ENCODE measurements around the gene KCNK1. TPM values are rescaled to one million over a fixed set of nuclear protein-coding genes. Genes with fewer than 3 reads are reported as not detected.

The KCNK1 gene
- total and polyA plus RNA-seq, 8 donors, result 2.3 to 7.5 (median 3.8) TPM

DNA sequence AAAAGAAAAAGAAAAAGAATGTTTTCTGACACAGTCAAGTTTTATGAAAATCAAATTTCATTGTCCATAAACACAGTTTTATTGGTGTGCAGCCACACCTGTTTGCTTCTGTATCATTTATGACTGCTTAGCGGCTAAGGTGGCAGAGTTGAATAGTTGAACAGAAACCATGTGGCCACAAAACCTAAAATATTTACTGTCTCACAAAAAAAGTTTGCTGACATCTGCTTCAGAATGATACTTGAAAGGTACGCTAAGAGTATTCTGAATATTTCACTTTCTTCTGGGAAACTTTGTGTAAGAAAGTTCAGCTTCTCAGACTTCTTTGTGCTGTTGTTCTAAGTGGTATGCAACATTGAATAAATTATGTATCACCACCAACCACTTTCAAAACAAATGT lies 6.2 kb downstream of the KCNK1 start:
- no peaks in the 10 kb centered on the region for H3K36me3 ChIP-seq
- ATAC-seq (no peak), DNase-seq (no peak), FAIRE-seq (no peak)
- intact Hi-C loops (cut with DNase I), result no loop called here
- no peaks in the 10 kb centered on the region for H3K27me3 ChIP-seq
- TF ChIP-seq, protein P1, sequence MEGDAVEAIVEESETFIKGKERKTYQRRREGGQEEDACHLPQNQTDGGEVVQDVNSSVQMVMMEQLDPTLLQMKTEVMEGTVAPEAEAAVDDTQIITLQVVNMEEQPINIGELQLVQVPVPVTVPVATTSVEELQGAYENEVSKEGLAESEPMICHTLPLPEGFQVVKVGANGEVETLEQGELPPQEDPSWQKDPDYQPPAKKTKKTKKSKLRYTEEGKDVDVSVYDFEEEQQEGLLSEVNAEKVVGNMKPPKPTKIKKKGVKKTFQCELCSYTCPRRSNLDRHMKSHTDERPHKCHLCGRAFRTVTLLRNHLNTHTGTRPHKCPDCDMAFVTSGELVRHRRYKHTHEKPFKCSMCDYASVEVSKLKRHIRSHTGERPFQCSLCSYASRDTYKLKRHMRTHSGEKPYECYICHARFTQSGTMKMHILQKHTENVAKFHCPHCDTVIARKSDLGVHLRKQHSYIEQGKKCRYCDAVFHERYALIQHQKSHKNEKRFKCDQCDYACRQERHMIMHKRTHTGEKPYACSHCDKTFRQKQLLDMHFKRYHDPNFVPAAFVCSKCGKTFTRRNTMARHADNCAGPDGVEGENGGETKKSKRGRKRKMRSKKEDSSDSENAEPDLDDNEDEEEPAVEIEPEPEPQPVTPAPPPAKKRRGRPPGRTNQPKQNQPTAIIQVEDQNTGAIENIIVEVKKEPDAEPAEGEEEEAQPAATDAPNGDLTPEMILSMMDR (IDR thresholded peaks at IDR 0.05), result no peak
- H3K9me3 ChIP-seq, result no peaks in the 10 kb centered on the region
- H3K4me1 ChIP-seq, result peaks cover 0 to 10% (median 0%) of the 10 kb centered on the region in 3 donors
- H3K4me3 ChIP-seq, result no peak overlapping the region
- H3K27ac ChIP-seq, result no peak overlapping the region
- WGBS, 2 donors, result 73 to 96% methylated on average over 2 of the region's 2 CpGs

DNA sequence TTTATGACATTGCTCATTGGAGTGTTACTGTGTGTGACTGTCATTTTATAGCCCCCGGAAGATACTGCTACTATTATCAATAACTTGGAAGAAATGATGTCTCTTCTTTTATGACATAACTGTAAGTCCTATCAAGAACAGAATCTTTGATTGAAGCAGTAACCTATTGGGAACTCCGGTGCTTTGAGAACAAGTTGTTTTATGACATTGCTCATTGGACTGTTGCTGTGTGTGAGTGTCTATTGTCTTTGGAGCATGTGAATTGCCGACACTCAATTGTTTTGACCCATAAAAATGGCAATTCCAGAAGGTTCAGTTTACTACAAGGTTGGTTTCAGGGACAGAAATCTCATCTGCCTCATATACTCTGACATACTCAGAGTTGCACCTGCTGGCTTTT lies 8.0 kb downstream of the KCNK1 start:
- WGBS, 2 donors, result 95 to 96% methylated on average over 3 of the region's 3 CpGs
- no peak for ATAC-seq
- no peak for DNase-seq

DNA sequence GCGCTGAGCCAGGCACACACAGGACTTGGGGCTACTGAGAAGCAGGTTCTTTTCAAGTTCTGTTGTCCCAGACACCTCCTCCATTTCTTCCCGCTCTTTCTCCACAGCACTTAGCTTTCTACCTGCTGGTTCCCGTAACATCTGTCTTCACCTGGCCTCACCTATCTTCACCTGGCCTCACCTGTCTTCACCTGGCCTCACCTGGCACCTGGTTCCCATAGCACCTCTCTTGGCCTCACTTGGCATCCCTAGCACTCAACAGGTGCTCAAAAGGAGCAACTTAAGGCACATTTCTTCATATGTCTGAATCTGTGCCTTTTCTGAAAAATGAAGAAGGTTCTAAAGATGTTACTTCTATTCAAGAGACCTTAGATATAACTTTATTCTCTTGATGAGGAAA lies 10.4 kb downstream of the KCNK1 start:
- no peak overlapping the region for H3K4me3 ChIP-seq
- no peaks in the 10 kb centered on the region for H3K27me3 ChIP-seq
- intact Hi-C loops (cut with DNase I), result no loop called here
- FAIRE-seq (no peak), ATAC-seq (no peak), DNase-seq (no peak)
- TF ChIP-seq, protein P1 (IDR thresholded peaks at IDR 0.05), result no peak
- H3K4me1 ChIP-seq, result no peaks in the 10 kb centered on the region
- H3K27ac ChIP-seq, result no peak overlapping the region
- no peaks in the 10 kb centered on the region for H3K9me3 ChIP-seq
- no peaks in the 10 kb centered on the region for H3K36me3 ChIP-seq
- 98 to 100% methylated on average over 3 of the region's 3 CpGs for WGBS, 2 donors

More for the DNA sequence above, 8.0 kb downstream of the KCNK1 start:
- TF ChIP-seq, protein P1 (IDR thresholded peaks at IDR 0.05), result no peak
- no peak overlapping the region for H3K4me3 ChIP-seq
- no peaks in the 10 kb centered on the region for H3K4me1 ChIP-seq
- no peaks in the 10 kb centered on the region for H3K9me3 ChIP-seq
- intact Hi-C loops (cut with DNase I), result no loop called here
- peak; percentile 43 for FAIRE-seq
- no peaks in the 10 kb centered on the region for H3K27me3 ChIP-seq
- H3K27ac ChIP-seq, result no peak overlapping the region
- H3K36me3 ChIP-seq, result no peaks in the 10 kb centered on the region

DNA sequence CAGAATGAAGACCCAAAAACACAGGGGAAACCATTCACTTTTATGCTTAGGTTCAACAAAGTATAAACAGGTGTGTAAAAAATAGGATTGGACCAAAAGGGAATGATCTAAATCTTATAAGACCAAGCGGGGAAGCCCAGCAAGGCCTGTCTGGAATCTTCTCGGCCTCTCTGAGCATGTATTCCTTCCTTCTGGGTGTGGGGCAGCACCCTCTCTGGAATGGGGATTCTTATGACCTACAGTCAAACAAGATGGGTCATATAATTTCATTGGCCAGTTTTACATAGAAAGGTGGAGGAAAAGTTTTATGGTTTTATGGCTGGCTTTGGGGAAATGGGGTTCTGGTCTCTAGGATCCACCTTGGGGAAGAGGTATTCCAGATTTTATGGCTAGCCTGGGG lies 11.2 kb downstream of the KCNK1 start:
- Histone ChIP-seq H3K4me1 (no peaks in the 10 kb centered on the region), H3K36me3 (no peaks in the 10 kb centered on the region), H3K27me3 (no peaks in the 10 kb centered on the region), H3K4me3 (no peak overlapping the region), H3K9me3 (no peaks in the 10 kb centered on the region), H3K27ac (no peak overlapping the region)
- DNase-seq (no peak), FAIRE-seq (no peak), ATAC-seq (no peak)
- intact Hi-C loops (cut with DNase I), result no loop called here
- WGBS, 2 donors, result 92 to 100% methylated on average over 2 of the region's 2 CpGs
- TF ChIP-seq, protein P1 (IDR thresholded peaks at IDR 0.05), result no peak

DNA sequence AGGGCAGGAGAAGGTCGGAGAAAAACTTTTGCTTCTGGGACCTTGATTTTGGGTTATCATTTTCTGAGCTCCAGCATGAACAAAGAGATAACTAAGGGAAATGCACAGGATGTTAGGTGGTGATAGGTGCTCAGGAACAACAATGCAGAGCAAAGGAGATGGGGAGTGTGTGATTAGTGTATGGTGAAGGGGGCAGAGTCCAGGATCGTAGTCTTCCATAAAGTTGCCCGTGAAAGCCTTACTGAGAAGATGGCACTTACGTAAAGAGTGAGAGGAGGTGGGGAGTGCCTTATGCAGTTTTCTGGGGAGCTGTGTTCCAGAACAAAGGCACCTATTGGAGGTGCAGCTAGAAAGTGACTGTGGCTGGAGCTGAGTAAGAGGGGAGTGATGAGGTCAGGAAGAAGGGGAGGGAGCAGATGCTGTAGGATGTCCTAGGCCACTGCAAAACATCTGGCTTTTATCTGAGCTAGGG lies 11.6 kb downstream of the KCNK1 start:
- Histone ChIP-seq H3K4me3 (no peak overlapping the region), H3K27ac (no peak overlapping the region), H3K9me3 (no peaks in the 10 kb centered on the region), H3K4me1 (no peaks in the 10 kb centered on the region), H3K27me3 (no peaks in the 10 kb centered on the region), H3K36me3 (no peaks in the 10 kb centered on the region)
- intact Hi-C loops (cut with DNase I), result no loop called here
- 78 to 82% methylated on average over 4 of the region's 4 CpGs for WGBS, 2 donors
- no peak for FAIRE-seq
- ATAC-seq, result no peak
- DNase-seq, result no peak
- TF ChIP-seq, protein P1 (IDR thresholded peaks at IDR 0.05), result no peak

Data from pancreas (tissue), 10 donors.